GM12875 (cell line): Measurements from ENCODE around the gene ELFN2.

Experiments
- H3K4me3 ChIP-seq: one replicate; pipeline ENCODE4 v1.5.1; 2011; ENCODE audit warnings: low read depth, low read length, control low read depth
- TF ChIP-seq, protein P1 (sequence below): IDR thresholded peaks from 2 replicates; pipeline ENCODE4 v1.5.1; 2011; ENCODE audit warnings: low read depth, mild to moderate bottlenecking, control low read depth, inconsistent platforms, low read length, moderate library complexity, borderline replicate concordance; ENCODE audit not compliant: insufficient read depth

The ELFN2 gene

DNA sequence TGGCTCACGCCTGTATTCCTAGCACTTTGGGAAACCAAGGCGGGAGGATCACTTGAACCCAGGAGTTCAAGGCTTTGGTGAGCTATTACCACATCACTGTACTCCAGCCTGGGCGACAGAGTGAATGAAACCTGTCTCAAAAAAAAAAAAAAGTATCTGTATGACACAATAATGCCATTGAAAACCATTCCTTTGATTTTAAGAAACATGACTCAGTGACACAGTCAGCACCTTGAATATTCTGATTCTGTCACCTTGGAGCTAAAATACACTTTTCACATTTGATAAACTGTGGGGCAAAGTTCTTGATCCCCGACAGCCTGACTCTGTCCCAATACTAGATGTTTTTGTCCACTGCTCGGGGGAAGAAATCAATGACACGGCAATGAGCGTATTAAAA, 16.7 kb upstream of the ELFN2 start:
- TF ChIP-seq, protein P1, sequence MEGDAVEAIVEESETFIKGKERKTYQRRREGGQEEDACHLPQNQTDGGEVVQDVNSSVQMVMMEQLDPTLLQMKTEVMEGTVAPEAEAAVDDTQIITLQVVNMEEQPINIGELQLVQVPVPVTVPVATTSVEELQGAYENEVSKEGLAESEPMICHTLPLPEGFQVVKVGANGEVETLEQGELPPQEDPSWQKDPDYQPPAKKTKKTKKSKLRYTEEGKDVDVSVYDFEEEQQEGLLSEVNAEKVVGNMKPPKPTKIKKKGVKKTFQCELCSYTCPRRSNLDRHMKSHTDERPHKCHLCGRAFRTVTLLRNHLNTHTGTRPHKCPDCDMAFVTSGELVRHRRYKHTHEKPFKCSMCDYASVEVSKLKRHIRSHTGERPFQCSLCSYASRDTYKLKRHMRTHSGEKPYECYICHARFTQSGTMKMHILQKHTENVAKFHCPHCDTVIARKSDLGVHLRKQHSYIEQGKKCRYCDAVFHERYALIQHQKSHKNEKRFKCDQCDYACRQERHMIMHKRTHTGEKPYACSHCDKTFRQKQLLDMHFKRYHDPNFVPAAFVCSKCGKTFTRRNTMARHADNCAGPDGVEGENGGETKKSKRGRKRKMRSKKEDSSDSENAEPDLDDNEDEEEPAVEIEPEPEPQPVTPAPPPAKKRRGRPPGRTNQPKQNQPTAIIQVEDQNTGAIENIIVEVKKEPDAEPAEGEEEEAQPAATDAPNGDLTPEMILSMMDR: no peak
- no peak overlapping the region for H3K4me3 ChIP-seq

DNA sequence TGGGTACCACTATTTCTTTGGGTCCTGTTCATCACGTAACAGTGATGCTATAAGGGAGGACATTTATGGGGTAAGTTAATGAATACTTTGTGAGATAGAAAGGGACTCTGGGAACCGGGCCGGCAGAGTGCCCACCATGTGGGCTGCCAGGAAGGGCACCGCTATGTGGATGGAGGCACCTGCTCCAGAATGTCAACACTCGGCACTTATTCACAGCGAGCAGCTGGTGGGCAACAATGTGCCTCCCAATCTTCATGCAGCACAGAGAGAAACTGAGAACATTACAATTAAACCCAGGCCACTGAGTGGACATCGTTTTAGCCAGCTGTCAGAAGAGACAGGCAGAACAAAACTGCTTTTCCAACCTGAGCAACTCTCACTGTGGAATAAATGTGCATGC, 15.8 kb upstream of the ELFN2 start:
- TF ChIP-seq, protein P1: no peak

DNA sequence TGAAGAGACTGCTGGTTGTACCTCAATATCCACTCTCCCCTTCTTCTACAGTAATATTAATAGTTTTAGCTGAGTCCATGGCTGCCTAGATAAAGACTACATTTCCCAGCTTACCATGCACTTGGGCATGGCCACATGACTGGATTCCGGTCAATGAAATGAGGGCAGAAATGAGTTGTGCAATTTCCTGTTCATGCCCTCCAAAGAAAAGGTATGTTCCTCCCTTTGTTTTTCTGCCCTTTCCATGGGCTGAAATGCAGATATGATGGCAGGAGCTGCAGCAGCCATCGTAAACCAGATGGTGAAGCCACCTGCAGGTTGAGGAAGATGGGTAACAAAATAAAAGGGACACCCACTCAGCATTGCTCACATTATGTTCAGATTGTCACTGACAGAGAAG, 15.3 kb upstream of the ELFN2 start:
- H3K4me3 ChIP-seq: no peak overlapping the region
- TF ChIP-seq, protein P1: no peak

More for the DNA sequence above, 15.8 kb upstream of the ELFN2 start:
- H3K4me3 ChIP-seq: no peak overlapping the region

DNA sequence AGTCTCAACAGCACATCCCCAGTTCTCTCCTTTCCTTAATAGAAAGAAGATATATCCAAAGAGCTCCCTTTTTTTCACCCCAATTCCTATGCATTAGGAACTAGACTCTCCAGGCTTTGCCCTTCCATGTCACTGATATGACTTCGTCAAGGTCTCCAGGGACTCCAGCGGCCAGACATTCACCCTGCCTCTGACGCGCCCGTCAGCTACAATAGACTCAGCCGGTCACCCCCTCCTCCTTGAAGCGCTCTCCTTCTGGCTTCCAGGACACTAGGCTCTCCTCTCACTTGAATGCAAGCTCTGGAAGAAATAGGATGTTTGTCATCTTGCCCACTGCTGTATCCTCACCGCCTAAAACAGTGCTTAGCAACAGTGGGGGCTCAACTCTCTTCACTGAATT, 14.9 kb upstream of the ELFN2 start:
- TF ChIP-seq, protein P1: no peak
- no peak overlapping the region for H3K4me3 ChIP-seq

DNA sequence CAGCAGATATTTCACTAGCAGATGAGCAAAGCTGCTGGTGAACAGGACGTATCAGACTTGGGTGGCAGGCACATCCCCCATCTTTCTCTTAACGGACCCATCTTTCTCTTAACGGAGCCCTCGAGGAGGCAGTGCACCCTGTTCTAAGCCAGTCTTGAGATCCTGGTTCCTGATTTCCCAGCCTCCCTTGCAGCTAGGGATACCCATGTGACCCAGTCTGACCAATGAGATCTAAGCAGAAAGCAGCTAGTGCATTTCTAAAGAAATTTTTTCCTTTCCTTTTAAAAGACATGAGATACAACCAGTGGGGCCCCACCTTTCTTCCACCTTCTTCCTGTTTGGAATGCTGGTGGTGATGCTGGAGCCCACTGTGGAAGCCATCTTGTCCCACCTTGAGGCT, 13.6 kb upstream of the ELFN2 start:
- no peak overlapping the region for H3K4me3 ChIP-seq
- TF ChIP-seq, protein P1: no peak

DNA sequence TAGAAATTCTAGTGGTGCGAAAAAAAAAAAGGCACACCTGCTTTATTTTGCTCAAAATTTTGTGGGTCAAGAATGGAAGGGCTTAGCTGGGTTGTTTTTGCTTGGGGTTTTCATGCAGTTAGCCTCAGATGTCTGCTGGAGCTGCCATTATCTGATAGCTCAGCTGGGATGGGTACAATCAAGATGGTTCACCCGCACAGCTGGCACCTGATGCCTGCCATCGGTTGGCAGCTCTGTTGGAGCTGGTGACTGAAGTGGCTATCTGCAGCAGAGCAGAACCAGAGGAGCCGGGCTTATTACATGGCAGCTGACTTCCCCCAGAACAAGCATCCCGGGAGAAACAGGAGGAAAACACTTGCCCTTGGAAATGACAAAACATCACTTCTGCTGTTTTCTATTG, 12.1 kb upstream of the ELFN2 start:
- no peak overlapping the region for H3K4me3 ChIP-seq
- TF ChIP-seq, protein P1: no peak

DNA sequence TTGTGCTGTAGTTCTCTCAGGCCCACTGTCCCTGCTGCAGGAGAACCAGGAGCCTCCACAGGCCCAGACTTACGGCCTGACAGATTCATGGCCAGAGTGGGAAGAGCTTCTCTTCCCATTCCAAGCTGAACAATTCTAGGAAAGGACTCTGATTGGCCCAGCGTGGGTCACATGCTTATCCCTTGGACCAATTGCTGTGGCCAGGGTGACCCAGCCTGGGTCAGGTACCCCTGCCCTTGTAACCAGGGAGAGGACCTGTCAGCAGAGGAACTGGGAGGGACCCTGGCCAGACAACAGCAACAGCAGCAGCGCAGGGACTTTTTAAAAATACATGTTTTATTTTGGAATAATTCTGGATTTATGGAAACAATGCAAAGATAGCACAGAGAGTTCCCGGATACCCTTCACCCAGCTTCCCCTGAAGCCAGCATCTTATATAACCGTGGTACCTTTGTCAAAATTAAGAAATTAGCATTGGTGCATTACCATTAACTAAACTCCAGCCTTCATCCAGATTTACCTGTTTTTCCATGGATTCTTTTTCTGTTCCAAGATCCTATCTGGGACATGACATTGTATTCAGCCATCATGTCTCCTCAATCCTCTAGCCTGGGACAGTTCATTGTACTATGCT, 8.8 kb upstream of the ELFN2 start:
- H3K4me3 ChIP-seq: no peak overlapping the region
- TF ChIP-seq, protein P1: no peak
